NAMALWA (cell line): ENCODE data around the gene KRIT1.
"Not testable (repeated sequence)": the region's sequence is repeated elsewhere in the genome, so short reads cannot be mapped to it uniquely, and the experiment has no call there.

ENCODE experiments used
- DNase-seq: peaks from one replicate; pipeline ENCODE4 v3.0.0-alpha.2; 2015; ENCODE audit warnings: low spot score

Gene KRIT1

GRCh38 chr7:92245487-92246359 is at the start of gene KRIT1, which contains the start of gene ANKIB1:
KRIT1 (minus strand) TSS chr7:92245914; CDS start chr7:92242135, 3,779 bp downstream.
ANKIB1 (plus strand) TSS chr7:92245974; CDS start chr7:92294979, 49,005 bp downstream.
- peak; percentile 96 for DNase-seq

GRCh38 chr7:92295391-92295790 is 49.7 kb upstream of the KRIT1 start:
- DNase-seq, result no peak

- DNase-seq, result no peak
These were observed 48.3 kb upstream of the KRIT1 start for GRCh38 chr7:92293896-92294590.

GRCh38 chr7:92292981-92293380 is 47.3 kb upstream of the KRIT1 start:
- DNase-seq, result no peak

GRCh38 chr7:92289321-92289720 is 43.6 kb upstream of the KRIT1 start:
- no peak for DNase-seq

GRCh38 chr7:92282930-92283329 is 37.2 kb upstream of the KRIT1 start:
- no peak for DNase-seq

GRCh38 chr7:92282221-92282814 is 36.6 kb upstream of the KRIT1 start:
- DNase-seq, result no peak

- DNase-seq, result no peak
These were observed 35.3 kb upstream of the KRIT1 start for GRCh38 chr7:92281031-92281430.

- no peak for DNase-seq
These were observed 33.8 kb upstream of the KRIT1 start for GRCh38 chr7:92279396-92280031.

- DNase-seq, result peak; percentile 57
These were observed 30.7 kb upstream of the KRIT1 start for GRCh38 chr7:92276460-92276864.

GRCh38 chr7:92275327-92275726 is 29.6 kb upstream of the KRIT1 start:
- DNase-seq, result no peak

- DNase-seq, result no peak
These were observed 23.2 kb upstream of the KRIT1 start for GRCh38 chr7:92268921-92269320.

- no peak for DNase-seq
These were observed 20.9 kb upstream of the KRIT1 start for GRCh38 chr7:92266415-92267241.

- no peak for DNase-seq
These were observed 14.6 kb upstream of the KRIT1 start for GRCh38 chr7:92260248-92260781.

- DNase-seq, result peak; percentile 19
These were observed 14.0 kb upstream of the KRIT1 start for GRCh38 chr7:92259610-92260247.

GRCh38 chr7:92259062-92259461 is 13.3 kb upstream of the KRIT1 start:
- DNase-seq, result no peak

GRCh38 chr7:92255308-92255707 is 9.6 kb upstream of the KRIT1 start:
- no peak for DNase-seq

GRCh38 chr7:92254800-92255199 is 9.1 kb upstream of the KRIT1 start:
- not testable (repeated sequence) for DNase-seq

- DNase-seq, result no peak
These were observed 7.5 kb upstream of the KRIT1 start for GRCh38 chr7:92253251-92253650.

GRCh38 chr7:92251181-92251580 is 5.5 kb upstream of the KRIT1 start:
- no peak for DNase-seq

- no peak for DNase-seq
These were observed 4.9 kb upstream of the KRIT1 start for GRCh38 chr7:92250603-92251002.
